Spinal cord (tissue), 10 donors: ENCODE measurements around the gene TMEM132E. TPM values are rescaled to one million over a fixed set of nuclear protein-coding genes. Genes with fewer than 3 reads are reported as not detected.
A peak's percentile ranks its signal among the peaks of the same experiment; 100 is the strongest.

ENCODE experiments used
- DNase-seq, 6 donors: peaks; one replicate each; pipeline versions ENCODE4 v3.0.0 to v3.0.0-alpha.2; 2013 to 2015; ENCODE audit warnings: low spot score in 6 of 6, low read depth in 4 of 6
- H3K27ac ChIP-seq: one replicate; pipeline ENCODE4 v1.5.1; 2013; ENCODE audit warnings: low read depth, low read length, control low read depth
- H3K27me3 ChIP-seq: one replicate; pipeline ENCODE4 v1.6.1; 2013; ENCODE audit warnings: low read length; ENCODE audit not compliant: control insufficient read depth, insufficient read depth
- H3K36me3 ChIP-seq: one replicate; pipeline ENCODE4 v1.6.1; 2013; ENCODE audit warnings: low read length; ENCODE audit not compliant: control insufficient read depth, insufficient read depth
- H3K4me1 ChIP-seq: one replicate; pipeline ENCODE4 v1.6.1; 2013; ENCODE audit warnings: low read length; ENCODE audit not compliant: control insufficient read depth, insufficient read depth
- H3K4me3 ChIP-seq: one replicate; pipeline ENCODE4 v1.5.1; 2013; ENCODE audit warnings: low read depth, low read length, control low read depth
- H3K9me3 ChIP-seq: one replicate; pipeline ENCODE4 v1.6.1; 2013; ENCODE audit warnings: low read length; ENCODE audit not compliant: control insufficient read depth, insufficient read depth
- WGBS: methylation state at CpG from one replicate; pipeline ENCODE4 v1.1.5; 2013; ENCODE audit warnings: missing lambda C conversion rate; ENCODE audit not compliant: insufficient coverage; 5-methylcytosine and 5-hydroxymethylcytosine counted together
- polyA plus RNA-seq, 2 donors: library from polyadenylated mRNA; unstranded; fragments of 120-200 nt; gene quantifications; one replicate each; pipeline ENCODE4 v1.2.1, GENCODE V29; 2013; ENCODE audit not compliant: insufficient read length in 2 of 2
- total RNA-seq, 2 donors: library from RNA; depleted of rRNA in 1 of 2; stranded (reverse); fragments of 120-200 nt in 1 of 2; fragments of >200 nt in 1 of 2; gene quantifications; one replicate each; pipeline versions ENCODE4 v1.2.3 to v1.2.4, GENCODE V29; 2013 to 2014
- donor health status: healthy.

TMEM132E gene
- total and polyA plus RNA-seq, 4 donors = 6.2 to 28.4 (median 21.1) TPM

DNA sequence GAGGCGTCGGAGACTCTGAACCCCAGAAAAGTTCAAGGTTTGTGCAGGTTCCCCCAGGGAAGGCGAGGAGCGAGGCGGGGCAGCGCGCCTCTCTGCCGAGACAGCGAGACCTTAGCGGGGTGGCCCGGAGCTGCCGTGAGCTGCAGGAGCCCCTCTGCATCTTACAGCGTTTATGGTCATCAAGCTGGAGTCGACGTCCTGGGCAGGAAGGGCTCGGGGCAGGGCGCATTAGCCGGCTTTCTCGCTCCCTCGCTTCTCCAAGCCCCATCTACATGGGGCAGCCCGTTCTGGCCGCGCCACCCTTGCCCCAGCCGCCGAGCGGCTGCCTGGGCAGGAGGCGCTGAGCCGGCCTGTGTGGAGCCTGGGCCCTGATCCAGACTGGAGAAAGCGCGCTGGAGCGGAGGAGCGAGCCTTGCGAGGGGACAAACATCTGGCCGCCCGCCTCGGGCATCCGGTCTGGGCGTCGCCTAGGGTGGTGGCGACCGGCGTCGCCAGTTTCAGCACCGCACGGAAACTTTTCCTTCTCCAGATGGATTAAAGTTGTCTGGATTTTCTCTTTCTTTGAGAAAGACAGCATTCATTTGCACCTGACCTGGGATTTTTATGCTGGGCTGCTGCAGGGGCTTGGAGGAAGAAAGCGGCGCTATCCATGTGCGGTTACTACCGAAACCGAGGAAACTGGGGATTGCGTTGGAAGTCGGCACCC is 750 bp downstream of the TMEM132E start:
- Histone ChIP-seq H3K27me3 (peaks cover 56% of the 10 kb centered on the region), H3K4me3 (peak overlapping the region; percentile 66), H3K9me3 (no peaks in the 10 kb centered on the region), H3K4me1 (peaks cover 63% of the 10 kb centered on the region), H3K36me3 (no peaks in the 10 kb centered on the region), H3K27ac (no peak overlapping the region)
- peak in 2 of 6 donors; percentile 58 to 72 for DNase-seq
- under 1% methylated on average over 42 of the region's 52 CpGs for WGBS

GRCh38 chr17:34580685-34581445 is 1.5 kb downstream of the TMEM132E start:
- H3K27me3 ChIP-seq = peaks cover 58% of the 10 kb centered on the region
- H3K27ac ChIP-seq = peak overlapping the region; percentile 64
- peak in 2 of 6 donors; percentile 59 to 62 for DNase-seq
- peak overlapping the region; percentile 66 for H3K4me3 ChIP-seq
- no peaks in the 10 kb centered on the region for H3K36me3 ChIP-seq
- no peaks in the 10 kb centered on the region for H3K9me3 ChIP-seq
- H3K4me1 ChIP-seq = peaks cover 68% of the 10 kb centered on the region
- WGBS = under 1% methylated on average over 71 of the region's 71 CpGs

GRCh38 chr17:34581446-34582184 is 2.2 kb downstream of the TMEM132E start:
- Histone ChIP-seq H3K36me3 (no peaks in the 10 kb centered on the region), H3K27ac (peak overlapping the region; percentile 64), H3K27me3 (peaks cover 59% of the 10 kb centered on the region), H3K4me1 (peaks cover 68% of the 10 kb centered on the region), H3K9me3 (no peaks in the 10 kb centered on the region), H3K4me3 (peak overlapping the region; percentile 66)
- under 1% methylated on average over 73 of the region's 78 CpGs for WGBS
- DNase-seq = peak in 2 of 6 donors; percentile 59 to 64

DNA sequence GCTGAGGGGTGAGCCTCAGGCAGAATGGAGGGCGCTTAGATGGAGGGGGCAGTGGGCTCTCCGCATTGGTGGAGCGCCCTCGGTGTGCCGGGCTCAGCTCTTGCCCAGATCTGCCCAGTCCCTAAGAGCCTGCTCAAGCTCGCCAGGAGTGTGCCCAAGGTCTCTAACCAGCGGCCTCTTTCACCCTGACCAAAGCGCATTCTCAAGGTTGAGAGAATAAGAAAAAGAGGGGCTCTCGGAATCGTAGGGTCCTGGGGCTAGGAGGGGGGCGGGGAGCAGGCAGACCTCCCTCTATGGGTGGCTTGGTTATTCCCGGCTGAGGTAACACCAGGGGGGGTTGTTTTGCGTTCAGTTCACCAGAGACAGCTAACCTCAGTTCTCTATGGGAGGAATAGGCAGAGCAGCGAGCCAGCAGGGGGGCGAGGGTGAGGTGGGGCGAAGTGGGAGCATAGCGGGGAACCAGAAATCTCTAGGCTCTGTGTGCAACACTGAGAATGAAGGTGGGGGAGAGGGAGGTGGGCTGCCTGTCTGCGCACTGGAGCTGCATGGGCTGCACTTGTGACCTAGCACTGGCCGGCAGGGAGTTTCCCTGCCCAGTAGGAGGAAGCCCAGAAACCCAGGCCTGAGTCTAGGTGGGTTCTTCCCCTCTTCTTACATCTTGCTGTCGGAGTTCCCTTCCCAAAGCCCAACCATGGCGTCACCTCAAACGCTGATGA is 3.0 kb downstream of the TMEM132E start:
- Histone ChIP-seq H3K36me3 (no peaks in the 10 kb centered on the region), H3K4me3 (peak overlapping the region; percentile 37), H3K9me3 (no peaks in the 10 kb centered on the region), H3K4me1 (peaks cover 72% of the 10 kb centered on the region), H3K27me3 (peaks cover 58% of the 10 kb centered on the region), H3K27ac (no peak overlapping the region)
- DNase-seq = peak in 1 of 6 donors; percentile 39
- 16% methylated on average over 20 of the region's 22 CpGs for WGBS

DNA sequence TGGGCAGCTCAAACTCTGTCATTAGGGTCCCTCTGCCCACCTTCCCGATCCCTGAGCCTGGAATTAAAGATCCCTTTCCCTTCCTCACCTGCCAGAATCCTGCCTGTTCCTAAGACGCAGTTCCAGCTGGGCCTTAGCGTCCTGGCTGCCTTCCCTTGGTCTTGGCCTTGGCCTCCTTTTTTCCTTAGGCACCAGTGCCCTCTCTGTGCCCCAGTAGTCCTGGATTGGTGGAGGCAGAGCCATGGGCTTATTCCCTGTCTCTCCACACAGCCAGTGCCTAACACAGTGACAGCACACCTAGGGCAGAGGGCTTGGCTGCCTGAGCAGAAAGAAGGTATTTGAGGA is 3.5 kb downstream of the TMEM132E start:
- Histone ChIP-seq H3K4me1 (peaks cover 71% of the 10 kb centered on the region), H3K27ac (no peak overlapping the region), H3K36me3 (no peaks in the 10 kb centered on the region), H3K27me3 (peaks cover 54% of the 10 kb centered on the region), H3K4me3 (no peak overlapping the region), H3K9me3 (no peaks in the 10 kb centered on the region)
- DNase-seq = no peak
- WGBS = 52% methylated on average over 3 of the region's 3 CpGs

- Histone ChIP-seq H3K9me3 (no peaks in the 10 kb centered on the region), H3K27ac (no peak overlapping the region), H3K27me3 (peaks cover 39% of the 10 kb centered on the region), H3K4me3 (no peak overlapping the region), H3K4me1 (peaks cover 57% of the 10 kb centered on the region), H3K36me3 (no peaks in the 10 kb centered on the region)
- WGBS = 27% methylated on average over 5 of the region's 12 CpGs
- peak in 2 of 6 donors; percentile 73 to 93 for DNase-seq
Measured at GRCh38 chr17:34584805-34585416, 5.5 kb downstream of the TMEM132E start.

DNA sequence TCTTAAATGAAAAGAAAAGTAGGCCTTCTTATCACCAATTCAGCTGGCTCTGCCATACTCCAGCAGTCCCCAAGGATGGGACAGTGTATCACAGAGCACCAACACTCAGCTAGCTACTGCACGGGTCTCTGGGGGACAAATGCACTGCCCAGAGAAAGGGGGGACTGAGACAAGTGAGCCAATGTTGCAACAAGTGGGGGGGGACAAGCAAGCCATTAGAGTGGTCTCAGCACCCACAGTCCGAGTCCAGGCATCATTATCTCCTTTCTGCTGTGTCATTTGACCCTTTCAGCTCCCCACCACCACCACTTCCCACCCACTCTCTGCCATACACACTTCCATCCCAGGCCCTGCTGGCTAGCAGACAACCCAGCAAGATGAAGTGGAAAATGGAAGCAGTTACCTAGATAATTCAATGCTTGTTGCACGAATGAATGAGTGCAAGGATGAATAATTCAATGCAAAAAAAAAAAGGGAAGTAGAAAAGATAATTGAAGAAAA is 7.0 kb downstream of the TMEM132E start:
- no peak for DNase-seq
- Histone ChIP-seq H3K4me3 (no peak overlapping the region), H3K27me3 (peaks cover 27% of the 10 kb centered on the region), H3K27ac (no peak overlapping the region), H3K4me1 (peaks cover 46% of the 10 kb centered on the region), H3K9me3 (no peaks in the 10 kb centered on the region), H3K36me3 (no peaks in the 10 kb centered on the region)
- WGBS = 31% methylated on average over 2 of the region's 3 CpGs

DNA sequence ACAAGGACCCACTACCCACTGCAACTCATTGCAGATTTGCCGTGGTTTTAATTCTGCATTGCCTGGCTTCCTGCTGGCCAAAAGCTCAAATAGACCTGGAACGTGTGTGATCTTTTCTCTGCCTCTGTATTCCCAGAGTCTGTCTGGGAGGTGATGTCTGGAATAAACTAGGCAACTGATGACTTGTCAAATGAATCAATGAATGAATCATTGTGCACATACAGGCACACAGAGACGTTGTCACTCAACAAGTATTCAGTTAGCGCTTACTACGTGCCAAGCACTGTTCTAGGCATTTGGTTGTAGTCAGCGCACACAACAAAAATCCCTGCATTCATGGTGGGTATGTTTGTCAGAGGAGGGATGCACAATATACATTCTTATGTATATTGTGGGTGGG is 8.9 kb downstream of the TMEM132E start:
- Histone ChIP-seq H3K4me3 (no peak overlapping the region), H3K36me3 (no peaks in the 10 kb centered on the region), H3K27me3 (peaks cover 14% of the 10 kb centered on the region), H3K9me3 (no peaks in the 10 kb centered on the region), H3K4me1 (peaks cover 39% of the 10 kb centered on the region), H3K27ac (no peak overlapping the region)
- no peak for DNase-seq
- 46% methylated on average over 2 of the region's 6 CpGs for WGBS
